H9 (cell line): Measurements from ENCODE around the gene BCCIP. TPM values are rescaled to one million over a fixed set of nuclear protein-coding genes. Genes with fewer than 3 reads are reported as not detected.

Experiments used
- DNase-seq: peaks from one replicate; pipeline ENCODE4 v3.0.0-alpha.2; 2017
- H2AFZ ChIP-seq: one replicate; pipeline ENCODE4 v1.6.1; 2013; ENCODE audit warnings: mild to moderate bottlenecking, low read length, control low read depth, moderate library complexity
- H2AK5ac ChIP-seq: 2 replicates; pipeline ENCODE4 v1.6.1; 2013; ENCODE audit warnings: low read length, control low read depth, mixed read lengths; ENCODE audit not compliant: insufficient read length
- H2BK120ac ChIP-seq: one replicate; pipeline ENCODE4 v1.6.1; 2013; ENCODE audit warnings: low read depth, mild to moderate bottlenecking, low read length, control low read depth, inconsistent platforms; ENCODE audit not compliant: poor library complexity, severe bottlenecking
- H2BK12ac ChIP-seq: 2 replicates; pipeline ENCODE4 v1.6.1; 2013; ENCODE audit warnings: low read length, control low read depth, mixed read lengths, low read depth; ENCODE audit not compliant: insufficient read length
- H2BK15ac ChIP-seq: 2 replicates; pipeline ENCODE4 v1.6.1; 2013; ENCODE audit warnings: low read depth, low read length, control low read depth
- H2BK20ac ChIP-seq: one replicate; pipeline ENCODE4 v1.6.1; 2013; ENCODE audit warnings: low read depth, mild to moderate bottlenecking, low read length, control low read depth, inconsistent platforms; ENCODE audit not compliant: poor library complexity, severe bottlenecking
- H2BK5ac ChIP-seq: 2 replicates; pipeline ENCODE4 v1.6.1; 2013; ENCODE audit warnings: low read length, control low read depth, mixed read lengths; ENCODE audit not compliant: insufficient read length
- H3K14ac ChIP-seq: 2 replicates; pipeline ENCODE4 v1.6.1; 2013; ENCODE audit warnings: low read length, control low read depth; ENCODE audit not compliant: insufficient read depth
- H3K18ac ChIP-seq: 2 replicates; pipeline ENCODE4 v1.6.1; 2013; ENCODE audit warnings: low read depth, mild to moderate bottlenecking, mixed read lengths, low read length, control low read depth; ENCODE audit not compliant: insufficient read length
- H3K23ac ChIP-seq: 2 replicates; pipeline ENCODE4 v1.6.1; 2013; ENCODE audit warnings: low read length, control low read depth, mixed read lengths, low read depth; ENCODE audit not compliant: insufficient read length
- H3K23me2 ChIP-seq: 2 replicates; pipeline ENCODE4 v1.6.1; 2013; ENCODE audit warnings: low read depth, mild to moderate bottlenecking, mixed read lengths, low read length, control low read depth; ENCODE audit not compliant: insufficient read length, poor library complexity, severe bottlenecking
- H3K27ac ChIP-seq: 2 replicates; pipeline ENCODE4 v1.5.1; 2013; ENCODE audit warnings: low read length, control low read depth, mixed read lengths, low read depth; ENCODE audit not compliant: insufficient read length
- H3K27me3 ChIP-seq: 2 replicates; pipeline ENCODE4 v1.6.1; 2013; ENCODE audit warnings: low read length, control low read depth, inconsistent platforms; ENCODE audit not compliant: insufficient read depth
- H3K4ac ChIP-seq: 2 replicates; pipeline ENCODE4 v1.6.1; 2013; ENCODE audit warnings: low read depth, mild to moderate bottlenecking, control low read depth, inconsistent platforms, low read length, moderate library complexity
- H3K4me1 ChIP-seq: 2 replicates; pipeline ENCODE4 v1.6.1; 2013; ENCODE audit warnings: low read length, control low read depth, inconsistent platforms; ENCODE audit not compliant: insufficient read depth
- H3K4me2 ChIP-seq: 2 replicates; pipeline ENCODE4 v1.6.1; 2013; ENCODE audit warnings: low read length, control low read depth, mixed read lengths; ENCODE audit not compliant: insufficient read length, insufficient read depth
- H3K56ac ChIP-seq: 2 replicates; pipeline ENCODE4 v1.6.1; 2013; ENCODE audit warnings: low read depth, mild to moderate bottlenecking, mixed read lengths, low read length, control low read depth; ENCODE audit not compliant: insufficient read length
- H3K79me1 ChIP-seq: 2 replicates; pipeline ENCODE4 v1.6.1; 2013; ENCODE audit warnings: low read depth, mild to moderate bottlenecking, moderate library complexity, low read length, control low read depth, inconsistent platforms; ENCODE audit not compliant: insufficient read depth, poor library complexity, severe bottlenecking
- H3K79me2 ChIP-seq: 2 replicates; pipeline ENCODE4 v1.6.1; 2013; ENCODE audit warnings: low read length, control low read depth, inconsistent platforms; ENCODE audit not compliant: insufficient read depth
- H3K9ac ChIP-seq: 2 replicates; pipeline ENCODE4 v1.6.1; 2013; ENCODE audit warnings: low read length, control low read depth, mixed read lengths; ENCODE audit not compliant: insufficient read length; ENCODE audit errors: extremely low read depth
- H3K9me3 ChIP-seq: one replicate; pipeline ENCODE4 v1.6.1; 2013; ENCODE audit warnings: low read depth, low read length, inconsistent platforms; ENCODE audit not compliant: control insufficient read depth
- H3T11ph ChIP-seq: one replicate; pipeline ENCODE4 v1.6.1; 2013; ENCODE audit warnings: mild to moderate bottlenecking, low read length, control low read depth, inconsistent platforms
- H4K20me1 ChIP-seq: one replicate; pipeline ENCODE4 v1.6.1; 2013; ENCODE audit not compliant: control insufficient read depth, insufficient read length, insufficient read depth
- H4K5ac ChIP-seq: 2 replicates; pipeline ENCODE4 v1.6.1; 2013; ENCODE audit warnings: low read depth, mild to moderate bottlenecking, mixed read lengths, low read length, control low read depth; ENCODE audit not compliant: insufficient read length
- H4K8ac ChIP-seq: replicated peaks from 2 replicates; pipeline ENCODE4 v1.6.1; 2013; ENCODE audit warnings: low read length, control low read depth, mixed read lengths, low read depth; ENCODE audit not compliant: insufficient read length
- H4K91ac ChIP-seq: 2 replicates; pipeline ENCODE4 v1.6.1; 2013; ENCODE audit warnings: low read depth, mild to moderate bottlenecking, moderate library complexity, mixed read lengths, low read length, control low read depth; ENCODE audit not compliant: insufficient read length
- H3K27ac Mint-ChIP-seq, 3 experiments: 2 replicates in 2 of 3; 3 replicates in 1 of 3; pipeline ENCODE4 v1.8.0; 2020 to 2021; ENCODE audit warnings: mixed read lengths in 3 of 3, mild to moderate bottlenecking in 1 of 3, moderate library complexity in 1 of 3
- H3K27me3 Mint-ChIP-seq: 2 replicates; pipeline ENCODE4 v1.8.0; 2021; ENCODE audit warnings: low read depth, mild to moderate bottlenecking, moderate library complexity, mixed read lengths
- H3K36me3 Mint-ChIP-seq, 3 experiments: 2 replicates in 2 of 3; 3 replicates in 1 of 3; pipeline ENCODE4 v1.8.0; 2020 to 2021; ENCODE audit warnings: low read depth in 3 of 3, mixed read lengths in 3 of 3; ENCODE audit not compliant: insufficient read depth in 1 of 3
- H3K4me1 Mint-ChIP-seq, 2 experiments: 2 replicates each; pipeline ENCODE4 v1.8.0; 2020; ENCODE audit warnings: mixed read lengths in 2 of 2
- H3K4me3 Mint-ChIP-seq, 2 experiments: 2 replicates in 1 of 2; 3 replicates in 1 of 2; pipeline ENCODE4 v1.8.0; 2020 to 2021; ENCODE audit warnings: mild to moderate bottlenecking in 2 of 2, mixed read lengths in 2 of 2, moderate library complexity in 1 of 2
- H3K9me3 Mint-ChIP-seq, 2 experiments: 2 replicates in 1 of 2; 3 replicates in 1 of 2; pipeline ENCODE4 v1.8.0; 2020; ENCODE audit warnings: mild to moderate bottlenecking in 2 of 2, mixed read lengths in 2 of 2, moderate library complexity in 1 of 2
- WGBS: extraction: QIAGEN DNeasy Blood & Tissue Kit; methylation state at CpG from one replicate; pipeline ENCODE4 v1.1.7; 2013; ENCODE audit warnings: missing lambda C conversion rate, low lambda C conversion rate, mixed read lengths; ENCODE audit not compliant: insufficient read length; ENCODE audit errors: extremely low coverage; 5-methylcytosine and 5-hydroxymethylcytosine counted together
- total RNA-seq: library from RNA; stranded (reverse); gene quantifications from 2 replicates; pipeline ENCODE4 v1.2.1, GENCODE V29; 2021
- TF ChIP-seq, protein P1 (sequence below): fragments of 200-600 bp; sonication (generic); conservative IDR thresholded peaks from 3 replicates; pipeline ENCODE4 v1.8.0; 2021; ENCODE audit warnings: antibody characterized with exemption, mild to moderate bottlenecking

The BCCIP gene
- total RNA-seq, 1 experiment from 2014 or later, result 119 TPM

DNA sequence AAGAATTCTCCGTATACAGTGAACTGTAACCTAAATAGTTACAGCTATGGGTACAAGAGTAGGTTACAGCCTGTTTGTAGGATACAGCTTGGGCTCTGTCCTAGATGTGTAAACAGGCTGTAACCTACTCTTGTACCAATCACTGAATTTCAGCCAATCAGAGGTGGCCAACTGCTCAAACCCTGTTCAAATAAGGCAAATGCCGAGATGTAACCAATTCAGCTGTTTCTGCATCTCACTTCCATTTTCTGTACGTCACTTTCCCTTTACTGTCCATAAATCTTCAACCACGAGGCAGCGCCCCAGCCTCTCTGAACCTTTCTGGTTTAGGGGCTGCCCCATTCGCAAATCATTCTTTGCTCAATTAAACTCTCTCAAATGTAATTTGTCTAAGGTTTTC is 39.4 kb upstream of the BCCIP start:
- Mint-ChIP-seq H3K4me1 (no peaks in the 10 kb centered on the region), H3K36me3 (no peaks in the 10 kb centered on the region; a peak in 1 of 7 replicates), H3K27me3 (peaks cover 6% of the 10 kb centered on the region), H3K9me3 (peaks cover 0 to 8% of the 10 kb centered on the region in 2 experiments), H3K27ac (no peak overlapping the region), H3K4me3 (no peak overlapping the region)
- H4K8ac ChIP-seq, result no peak overlapping the region
- no peak overlapping the region for H3K27ac ChIP-seq
- no peak overlapping the region for H4K91ac ChIP-seq
- no peak overlapping the region for H2AFZ ChIP-seq
- no peaks in the 10 kb centered on the region for H3K23me2 ChIP-seq
- no peak overlapping the region for H2BK5ac ChIP-seq
- no peaks in the 10 kb centered on the region for H3K79me1 ChIP-seq
- H2BK120ac ChIP-seq, result no peak overlapping the region
- no peak overlapping the region for H2BK15ac ChIP-seq
- H3K9ac ChIP-seq, result no peak overlapping the region
- H3K14ac ChIP-seq, result no peak overlapping the region
- H3K23ac ChIP-seq, result no peak overlapping the region
- no peak overlapping the region for H4K5ac ChIP-seq
- no peak overlapping the region for H3T11ph ChIP-seq
- no peaks in the 10 kb centered on the region for H4K20me1 ChIP-seq
- H2BK20ac ChIP-seq, result no peak overlapping the region
- H3K9me3 ChIP-seq, result no peaks in the 10 kb centered on the region
- H3K27me3 ChIP-seq, result no peaks in the 10 kb centered on the region
- no CpG with 5 or more reads among the region's 6 CpGs for WGBS
- H2AK5ac ChIP-seq, result no peak overlapping the region
- no peak overlapping the region for H3K4ac ChIP-seq
- H2BK12ac ChIP-seq, result no peak overlapping the region
- H3K56ac ChIP-seq, result no peak overlapping the region
- H3K18ac ChIP-seq, result no peak overlapping the region
- H3K4me1 ChIP-seq, result no peaks in the 10 kb centered on the region
- no peak overlapping the region for H3K4me2 ChIP-seq
- TF ChIP-seq, protein P1, sequence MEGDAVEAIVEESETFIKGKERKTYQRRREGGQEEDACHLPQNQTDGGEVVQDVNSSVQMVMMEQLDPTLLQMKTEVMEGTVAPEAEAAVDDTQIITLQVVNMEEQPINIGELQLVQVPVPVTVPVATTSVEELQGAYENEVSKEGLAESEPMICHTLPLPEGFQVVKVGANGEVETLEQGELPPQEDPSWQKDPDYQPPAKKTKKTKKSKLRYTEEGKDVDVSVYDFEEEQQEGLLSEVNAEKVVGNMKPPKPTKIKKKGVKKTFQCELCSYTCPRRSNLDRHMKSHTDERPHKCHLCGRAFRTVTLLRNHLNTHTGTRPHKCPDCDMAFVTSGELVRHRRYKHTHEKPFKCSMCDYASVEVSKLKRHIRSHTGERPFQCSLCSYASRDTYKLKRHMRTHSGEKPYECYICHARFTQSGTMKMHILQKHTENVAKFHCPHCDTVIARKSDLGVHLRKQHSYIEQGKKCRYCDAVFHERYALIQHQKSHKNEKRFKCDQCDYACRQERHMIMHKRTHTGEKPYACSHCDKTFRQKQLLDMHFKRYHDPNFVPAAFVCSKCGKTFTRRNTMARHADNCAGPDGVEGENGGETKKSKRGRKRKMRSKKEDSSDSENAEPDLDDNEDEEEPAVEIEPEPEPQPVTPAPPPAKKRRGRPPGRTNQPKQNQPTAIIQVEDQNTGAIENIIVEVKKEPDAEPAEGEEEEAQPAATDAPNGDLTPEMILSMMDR, result no peak
- no peaks in the 10 kb centered on the region for H3K79me2 ChIP-seq
- no peak for DNase-seq
